ENCODE measurements around the gene DPY19L2. TPM values are rescaled to one million over a fixed set of nuclear protein-coding genes. Genes with fewer than 3 reads are reported as not detected.

DPY19L2 gene
- total and polyA plus RNA-seq, 2 donors (not counting 1 experiment from before 2014, with no cell fraction given): 0.09 to 0.62 TPM

GRCh38 chr12:63521706-63522105 is 146.6 kb downstream of the DPY19L2 start:
- no peak for TF ChIP-seq EZH2 (IDR thresholded peaks at IDR 0.05; ENCODE audit: borderline replicate concordance, insufficient read depth, low read depth, low read length, poor library complexity, severe bottlenecking)
- TF ChIP-seq, protein P1, sequence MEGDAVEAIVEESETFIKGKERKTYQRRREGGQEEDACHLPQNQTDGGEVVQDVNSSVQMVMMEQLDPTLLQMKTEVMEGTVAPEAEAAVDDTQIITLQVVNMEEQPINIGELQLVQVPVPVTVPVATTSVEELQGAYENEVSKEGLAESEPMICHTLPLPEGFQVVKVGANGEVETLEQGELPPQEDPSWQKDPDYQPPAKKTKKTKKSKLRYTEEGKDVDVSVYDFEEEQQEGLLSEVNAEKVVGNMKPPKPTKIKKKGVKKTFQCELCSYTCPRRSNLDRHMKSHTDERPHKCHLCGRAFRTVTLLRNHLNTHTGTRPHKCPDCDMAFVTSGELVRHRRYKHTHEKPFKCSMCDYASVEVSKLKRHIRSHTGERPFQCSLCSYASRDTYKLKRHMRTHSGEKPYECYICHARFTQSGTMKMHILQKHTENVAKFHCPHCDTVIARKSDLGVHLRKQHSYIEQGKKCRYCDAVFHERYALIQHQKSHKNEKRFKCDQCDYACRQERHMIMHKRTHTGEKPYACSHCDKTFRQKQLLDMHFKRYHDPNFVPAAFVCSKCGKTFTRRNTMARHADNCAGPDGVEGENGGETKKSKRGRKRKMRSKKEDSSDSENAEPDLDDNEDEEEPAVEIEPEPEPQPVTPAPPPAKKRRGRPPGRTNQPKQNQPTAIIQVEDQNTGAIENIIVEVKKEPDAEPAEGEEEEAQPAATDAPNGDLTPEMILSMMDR (IDR thresholded peaks at IDR 0.05): no peak
- no peaks in the 10 kb centered on the region for H3K9me3 Mint-ChIP-seq (ENCODE audit: insufficient read depth)
- Histone ChIP-seq H3K4me3 (ENCODE audit: control extremely low read depth in 1 of 5, extremely low read depth in 1 of 5, insufficient read depth in 1 of 5, low read depth in 2 of 5, low read length in 4 of 5) (no peak overlapping the region), H2AFZ (ENCODE audit: insufficient read depth, low read depth, low read length, poor library complexity, severe bottlenecking) (no peak overlapping the region), H3K9me3 (ENCODE audit: control extremely low read depth in 1 of 3, control insufficient read depth in 2 of 3, insufficient read depth in 1 of 3, low read length in 2 of 3) (no peaks in the 10 kb centered on the region), H4K20me1 (ENCODE audit: control insufficient read depth, insufficient read depth, low read length, poor library complexity, severe bottlenecking) (no peaks in the 10 kb centered on the region), H3K4me1 (ENCODE audit: control insufficient read depth in 2 of 2, insufficient read depth in 2 of 2, low read length in 2 of 2) (no peaks in the 10 kb centered on the region), H3K27ac (ENCODE audit: low read length in 2 of 2) (no peak overlapping the region), H3K9ac (ENCODE audit: low read length) (no peak overlapping the region), H3K36me3 (replicated peaks in 1 of 2; ENCODE audit: control extremely low read depth in 1 of 2, control insufficient read depth in 1 of 2, extremely low read depth in 1 of 2, insufficient read depth in 2 of 2, low read length in 1 of 2) (no peaks in the 10 kb centered on the region), H3K27me3 (replicated peaks in 1 of 4; ENCODE audit: control extremely low read depth in 1 of 4, control insufficient read depth in 3 of 4, insufficient read depth in 4 of 4, low read length in 3 of 4) (no peaks in the 10 kb centered on the region), H3K4me2 (replicated peaks; ENCODE audit: low read depth, low read length, poor library complexity, severe bottlenecking) (no peak overlapping the region), H3K79me2 (ENCODE audit: control insufficient read depth, insufficient read depth, low read length) (no peaks in the 10 kb centered on the region)
- H3K4me1 Mint-ChIP-seq: no peaks in the 10 kb centered on the region
- H3K4me3 Mint-ChIP-seq: no peak overlapping the region
- no peaks in the 10 kb centered on the region for H3K27me3 Mint-ChIP-seq
- no peak overlapping the region for H3K27ac Mint-ChIP-seq
- ATAC-seq (ENCODE audit: low read depth) (no peak), DNase-seq (no peak)
- CTCF ChIA-PET: no interaction called here
- intact Hi-C loops (cut with micrococcal nuclease): no loop called here
- 19% methylated on average over 1 of the region's 2 CpGs for WGBS (ENCODE audit: insufficient coverage)
- POLR2A ChIA-PET: no interaction called here

Other genes with a start within 250 kb of the DPY19L2 start
- gene RXYLT1, start 111.4 kb upstream of the DPY19L2 start, total RNA-seq: 16.2 and 16.5 TPM in 2 replicates
- gene RXYLT1, start 111.4 kb upstream of the DPY19L2 start, polyA plus RNA-seq: 9.3 and 9.4 TPM in 2 replicates
- gene SRGAP1, start 176.2 kb upstream of the DPY19L2 start, total RNA-seq: 0.22 and 0.24 TPM in 2 replicates
- under 0.01 and 0.01 TPM in 2 replicates for gene SRGAP1, start 176.2 kb upstream of the DPY19L2 start, polyA plus RNA-seq